Measurements from ENCODE around the gene COL4A5.

GRCh38 chrX:108397627-108398391 lies 41.8 kb upstream of the COL4A5 start:
- TF ChIP-seq POLR2A (IDR thresholded peaks at IDR 0.05) (no peak), CTCF (IDR thresholded peaks at IDR 0.05 in 8 of 11, conservative IDR thresholded peaks at IDR 0.05 in 3 of 11) (no peak), POLR2AphosphoS5 (IDR thresholded peaks at IDR 0.05) (no peak)
